HG02981 (cell line): ENCODE data around the gene PHACTR4.
"Not testable (repeated sequence)": the region's sequence is repeated elsewhere in the genome, so short reads cannot be mapped to it uniquely, and the experiment has no call there.

Experiments
- ATAC-seq: cut with Tn5 transposase; IDR thresholded peaks from one replicate; pipeline ENCODE4 v1.9.1; 2021; ENCODE audit warnings: mild to moderate bottlenecking, moderate library complexity; ENCODE audit not compliant: unreplicated experiment

Gene PHACTR4

GRCh38 chr1:28369371-28370238 lies at the start of gene PHACTR4:
Gene PHACTR4 (plus strand): TSS chr1:28369740. CDS start chr1:28407448, 37,708 bp downstream.
- peak; percentile 82 for ATAC-seq

GRCh38 chr1:28322194-28322593 lies 47.3 kb upstream of the PHACTR4 start:
- ATAC-seq, result peak; percentile 80

- ATAC-seq, result no peak
Measured at GRCh38 chr1:28323720-28324119, 45.8 kb upstream of the PHACTR4 start.

- ATAC-seq, result no peak
Measured at GRCh38 chr1:28326515-28326914, 43.0 kb upstream of the PHACTR4 start.

- no peak for ATAC-seq
Measured at GRCh38 chr1:28326984-28327383, 42.6 kb upstream of the PHACTR4 start.

GRCh38 chr1:28327431-28327830 lies 42.1 kb upstream of the PHACTR4 start:
- ATAC-seq, result not testable (repeated sequence)

GRCh38 chr1:28328228-28328648 lies 41.3 kb upstream of the PHACTR4 start:
- no peak for ATAC-seq

GRCh38 chr1:28329395-28330153 lies 40.0 kb upstream of the PHACTR4 start:
- no peak for ATAC-seq

GRCh38 chr1:28338897-28339296 lies 30.6 kb upstream of the PHACTR4 start:
- no peak for ATAC-seq

- no peak for ATAC-seq
Measured at GRCh38 chr1:28339551-28339950, 30.0 kb upstream of the PHACTR4 start.

GRCh38 chr1:28340221-28340974 lies 29.1 kb upstream of the PHACTR4 start:
- ATAC-seq, result no peak

GRCh38 chr1:28341591-28341990 lies 27.9 kb upstream of the PHACTR4 start:
- ATAC-seq, result no peak

- ATAC-seq, result no peak
Measured at GRCh38 chr1:28343405-28343804, 26.1 kb upstream of the PHACTR4 start.

GRCh38 chr1:28353248-28353810 lies 16.2 kb upstream of the PHACTR4 start:
- not testable (repeated sequence) for ATAC-seq

GRCh38 chr1:28354121-28354520 lies 15.4 kb upstream of the PHACTR4 start:
- no peak for ATAC-seq

GRCh38 chr1:28358716-28359115 lies 10.8 kb upstream of the PHACTR4 start:
- ATAC-seq, result no peak

GRCh38 chr1:28359592-28360239 lies 9.8 kb upstream of the PHACTR4 start:
- ATAC-seq, result no peak

GRCh38 chr1:28364888-28365287 lies 4.7 kb upstream of the PHACTR4 start:
- no peak for ATAC-seq

GRCh38 chr1:28365864-28366263 lies 3.7 kb upstream of the PHACTR4 start:
- ATAC-seq, result no peak

GRCh38 chr1:28368608-28369007 lies 932 bp upstream of the PHACTR4 start:
- not testable (repeated sequence) for ATAC-seq
